HG02884 (cell line): ENCODE data around the gene CKB.
"Not testable (repeated sequence)": the region's sequence is repeated elsewhere in the genome, so short reads cannot be mapped to it uniquely, and the experiment has no call there.

Experiments
- ATAC-seq: cut with Tn5 transposase; IDR thresholded peaks from one replicate; pipeline ENCODE4 v1.9.1; 2021; ENCODE audit warnings: mild to moderate bottlenecking, moderate library complexity; ENCODE audit not compliant: unreplicated experiment

CKB gene

GRCh38 chr14:103528146-103528586, 5.5 kb upstream of the CKB start:
- ATAC-seq: no peak

DNA sequence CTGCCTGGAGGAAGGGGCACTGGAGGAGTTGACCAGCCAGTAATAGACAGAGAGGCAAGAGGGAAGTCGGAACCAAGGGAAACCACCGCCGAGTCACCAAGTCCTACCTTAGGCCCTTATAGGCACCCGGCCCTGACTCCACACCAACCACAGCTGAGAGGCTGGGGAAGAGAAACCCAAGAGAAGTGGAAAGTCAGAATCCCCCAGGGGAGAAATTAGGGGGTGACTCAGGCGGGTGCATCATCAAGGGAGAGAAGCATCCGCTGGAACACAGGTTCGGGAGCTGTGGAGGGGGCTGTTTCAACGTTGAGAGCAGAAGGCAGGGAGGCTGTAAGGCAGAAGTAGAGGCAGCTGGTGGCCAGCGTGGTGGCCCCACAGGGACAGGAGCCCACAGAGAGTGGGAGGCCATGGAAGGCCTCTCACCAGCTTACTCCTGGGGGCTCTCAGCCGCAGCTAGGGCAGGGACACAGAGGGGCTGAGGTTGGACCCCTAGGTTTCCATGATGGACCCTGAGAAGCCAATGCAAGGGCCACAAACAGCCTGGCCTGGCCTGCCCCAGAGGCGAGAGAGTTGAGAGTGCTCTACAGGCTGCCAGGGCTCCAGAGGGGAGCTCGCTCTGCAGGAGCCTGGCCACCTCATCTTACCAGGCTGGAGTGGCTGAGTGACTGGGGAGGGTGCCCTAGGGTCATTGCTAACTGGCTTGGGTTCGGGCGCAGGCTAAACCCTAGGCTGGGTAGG, 4.9 kb upstream of the CKB start:
- peak; percentile 61 for ATAC-seq

DNA sequence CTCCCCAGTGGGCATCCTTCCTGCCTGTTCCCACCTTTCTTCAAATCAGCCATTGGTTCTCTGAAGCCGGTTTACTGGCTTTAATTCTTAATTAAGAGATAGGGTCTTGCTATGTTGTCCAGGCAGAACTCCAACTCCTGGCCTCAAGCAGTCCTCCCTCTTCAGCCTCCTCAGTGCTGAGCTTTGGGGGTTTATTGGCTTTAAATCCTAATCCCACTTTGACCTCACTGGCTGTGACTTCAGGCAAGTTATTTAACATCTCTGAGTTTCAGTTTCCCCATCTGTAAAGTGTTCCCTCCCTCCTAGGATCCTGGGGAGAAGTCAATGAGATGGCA, 4.3 kb upstream of the CKB start:
- ATAC-seq: no peak

DNA sequence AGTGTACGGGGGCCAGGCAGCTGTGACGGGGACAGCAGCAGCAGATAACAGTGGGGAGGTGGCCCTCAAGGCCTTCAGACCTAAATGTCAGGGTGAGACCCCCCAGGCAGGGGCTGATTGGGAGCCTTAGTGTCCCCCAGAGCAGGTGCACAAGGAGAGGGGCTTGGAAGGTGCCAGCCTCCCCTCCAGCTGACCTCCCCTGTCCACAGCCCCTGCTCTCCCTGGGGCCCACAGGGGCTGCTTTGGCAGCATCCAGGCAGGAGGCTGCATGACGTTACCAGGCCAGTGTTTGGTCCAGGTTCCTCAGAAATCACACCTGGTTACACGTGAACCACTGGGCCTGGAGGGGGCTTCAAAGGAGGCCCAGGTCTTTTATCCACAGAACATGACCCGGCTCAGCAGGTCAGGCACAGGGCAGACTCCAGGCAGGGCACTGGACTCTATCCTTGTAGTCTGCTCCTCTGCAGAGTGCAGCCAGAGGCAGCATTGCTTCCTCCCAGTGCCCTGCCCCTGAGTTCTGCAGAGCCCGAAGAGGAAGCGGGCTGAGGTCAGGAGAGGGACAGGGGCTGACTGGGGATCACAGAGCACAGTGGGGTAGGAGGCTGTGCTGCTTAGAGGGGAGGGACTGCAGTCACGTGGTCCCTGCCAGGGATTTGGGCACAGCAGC, 3.8 kb upstream of the CKB start:
- ATAC-seq: no peak

DNA sequence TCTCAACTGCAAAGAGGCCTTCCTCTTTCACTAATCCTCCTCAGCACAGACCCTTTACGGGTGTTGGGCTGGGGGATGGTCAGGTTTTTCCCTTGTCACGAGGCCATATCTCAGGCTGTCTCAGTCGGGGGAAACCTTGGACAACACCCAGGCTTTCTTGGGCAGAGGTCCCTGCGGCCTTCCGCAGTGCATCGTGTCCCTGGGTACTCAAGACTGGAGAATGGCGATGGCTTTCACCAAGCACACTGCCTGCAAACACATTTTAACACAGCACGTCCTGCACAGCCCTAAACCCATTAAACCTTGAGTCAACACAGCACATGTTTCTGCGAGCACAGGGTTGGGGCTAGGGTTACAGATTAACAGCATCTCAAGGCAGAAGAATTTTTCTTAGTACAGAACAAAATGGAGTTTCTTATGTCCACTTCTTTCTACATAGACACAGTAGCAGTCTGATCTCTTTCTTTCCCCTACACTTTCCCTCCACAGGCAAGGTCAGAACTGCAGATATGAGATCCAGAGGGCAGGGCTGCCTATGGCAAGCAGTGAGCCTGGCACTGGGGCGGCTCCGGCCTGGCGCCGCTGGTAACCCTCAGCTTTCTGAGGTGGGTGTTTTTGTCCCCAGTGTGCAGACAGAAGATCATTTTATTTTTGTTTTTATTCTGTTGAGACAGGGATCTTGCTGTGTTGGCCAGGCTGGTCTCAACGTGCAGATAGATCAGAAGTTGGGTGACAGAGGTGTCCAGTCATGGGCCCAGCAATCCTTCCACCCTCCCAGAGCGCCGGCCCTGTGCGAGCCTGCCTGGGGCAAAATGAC, 3.0 kb upstream of the CKB start:
- not testable (repeated sequence) for ATAC-seq

- ATAC-seq: no peak
These were observed 1.6 kb upstream of the CKB start for GRCh38 chr14:103524002-103524935.

DNA sequence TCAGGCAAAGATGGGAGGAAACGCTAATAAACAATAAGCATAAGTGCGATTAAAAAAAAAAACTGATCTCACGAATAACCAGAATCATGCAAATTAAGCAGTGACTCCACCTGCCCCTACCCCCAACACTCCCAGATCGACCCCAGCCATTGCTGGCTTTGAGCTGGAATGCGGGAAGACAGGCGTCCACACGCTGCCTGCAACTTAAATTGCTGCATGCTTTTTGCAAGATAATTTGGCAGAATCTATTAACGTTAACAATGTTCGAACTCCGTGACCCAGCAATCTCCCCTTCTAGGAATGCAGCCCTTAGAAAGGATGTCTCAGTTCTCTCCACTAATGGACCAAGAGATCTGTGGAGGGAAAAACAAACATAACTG, 935 bp upstream of the CKB start:
- ATAC-seq: no peak

- no peak for ATAC-seq
These were observed 573 bp downstream of the CKB start for GRCh38 chr14:103521951-103522563.

GRCh38 chr14:103521438-103521950, 1.1 kb downstream of the CKB start:
- ATAC-seq: no peak

DNA sequence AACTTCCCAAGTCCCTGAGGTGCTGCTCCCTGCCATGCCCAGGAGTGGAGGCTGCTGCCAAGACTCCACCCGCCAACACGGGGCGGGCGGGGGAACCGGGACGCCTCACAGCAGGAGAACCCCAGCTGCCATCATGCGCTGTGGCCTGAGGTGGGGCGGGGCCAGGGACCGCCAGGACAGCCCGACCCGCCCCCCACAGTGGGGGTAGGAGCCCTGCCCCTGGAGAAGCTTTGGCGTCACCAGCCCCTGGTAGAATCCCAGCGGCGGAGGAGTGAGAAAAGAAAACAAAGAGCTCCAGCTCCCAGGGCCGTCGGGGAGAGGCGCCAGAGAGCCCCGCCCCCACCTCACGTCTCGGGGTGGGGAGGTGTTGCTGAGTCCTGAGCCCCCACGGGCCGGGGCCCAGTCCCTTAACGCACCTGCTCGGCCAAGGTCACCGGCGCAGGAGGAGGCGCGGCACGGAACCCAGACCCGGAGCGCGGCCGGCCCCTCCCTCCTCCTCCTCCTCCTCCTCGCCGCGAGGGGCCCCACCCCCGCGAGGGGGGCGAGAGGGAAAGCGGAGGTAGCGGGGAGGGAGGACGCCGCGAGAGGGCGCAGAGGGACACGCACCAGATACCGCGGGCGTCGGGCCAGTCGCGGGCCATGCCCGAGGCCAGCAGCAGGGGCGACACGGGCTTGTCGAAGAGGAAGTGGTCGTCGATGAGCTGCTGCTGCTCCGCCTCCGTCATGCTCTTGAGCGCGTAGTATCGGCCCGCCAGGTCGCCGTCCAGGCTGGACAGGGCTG, 1.8 kb downstream of the CKB start:
- no peak for ATAC-seq

DNA sequence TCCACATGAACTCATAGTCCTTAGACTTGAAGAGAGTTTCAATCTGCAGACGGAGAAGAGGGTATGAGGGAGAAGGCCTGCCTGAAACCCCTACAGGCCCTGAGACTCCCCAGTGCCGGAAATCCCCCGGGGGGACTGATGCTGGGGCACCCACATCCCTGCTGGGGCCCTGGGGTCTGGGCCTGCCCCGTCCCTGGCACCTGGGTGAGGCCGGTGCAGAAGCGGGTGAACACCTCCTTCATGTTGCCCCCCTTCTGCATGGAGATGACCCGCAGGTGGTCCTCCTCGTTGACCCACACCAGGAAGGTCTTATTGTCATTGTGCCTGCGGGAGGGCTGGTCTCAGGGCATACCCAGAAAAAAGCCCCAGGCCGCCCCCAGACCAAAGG, 2.4 kb downstream of the CKB start:
- ATAC-seq: no peak

DNA sequence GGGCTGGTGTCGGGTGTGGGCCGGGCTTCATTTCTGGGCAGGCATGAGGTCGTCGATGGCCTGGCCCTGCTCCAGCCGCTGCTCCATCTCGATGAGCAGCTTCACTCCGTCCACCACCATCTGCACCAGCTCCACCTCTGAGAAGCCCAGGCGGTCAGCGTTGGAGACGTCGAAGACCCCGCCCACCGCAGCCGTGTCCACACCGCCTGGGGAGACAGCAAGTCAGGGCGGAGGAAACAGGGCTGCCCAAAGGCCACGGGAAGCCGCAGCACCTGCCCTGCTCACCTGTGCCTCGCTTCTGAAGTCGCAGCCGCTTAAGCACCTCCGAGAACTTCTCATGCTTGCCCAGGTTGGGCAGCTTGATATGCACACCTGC, 2.8 kb downstream of the CKB start:
- no peak for ATAC-seq

DNA sequence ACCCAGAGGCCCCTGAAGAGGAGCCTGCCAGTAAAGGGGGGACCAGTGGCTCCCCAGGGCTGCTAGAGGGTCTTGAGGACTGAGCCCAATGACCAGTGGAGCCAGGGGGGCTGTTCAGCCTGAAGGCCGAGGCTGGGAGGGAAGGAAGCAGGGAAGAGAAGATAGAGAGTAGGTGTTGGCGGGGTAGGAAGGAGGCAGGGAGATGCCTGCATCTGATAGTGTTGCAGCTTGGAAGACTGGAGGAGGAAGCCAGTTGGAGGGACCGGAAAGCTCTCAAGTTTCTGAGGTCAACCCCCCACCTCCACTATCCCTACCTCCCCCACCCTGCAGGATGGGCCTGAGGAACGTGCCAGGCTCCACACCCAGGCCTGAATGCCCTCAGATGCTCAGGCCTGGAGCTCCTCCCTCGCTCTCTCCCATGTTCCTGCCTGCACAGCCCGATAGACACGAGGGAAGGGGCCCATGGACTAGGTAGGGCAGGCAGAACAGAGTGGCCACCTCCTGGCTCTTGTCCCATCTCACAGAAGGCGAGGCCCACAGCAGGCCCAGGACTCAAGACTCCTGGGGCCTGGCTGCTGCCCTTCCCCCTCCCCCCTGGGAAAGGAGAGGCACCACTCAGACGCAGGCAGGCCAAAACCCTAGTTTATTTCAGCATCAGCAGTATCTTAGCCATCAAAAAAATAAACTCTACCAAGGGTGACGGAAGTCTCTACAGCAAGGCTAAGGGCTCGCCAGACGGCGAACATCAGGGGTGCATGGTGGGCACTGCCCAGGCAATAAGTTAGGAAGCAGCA, 3.4 kb downstream of the CKB start:
- ATAC-seq: no peak

DNA sequence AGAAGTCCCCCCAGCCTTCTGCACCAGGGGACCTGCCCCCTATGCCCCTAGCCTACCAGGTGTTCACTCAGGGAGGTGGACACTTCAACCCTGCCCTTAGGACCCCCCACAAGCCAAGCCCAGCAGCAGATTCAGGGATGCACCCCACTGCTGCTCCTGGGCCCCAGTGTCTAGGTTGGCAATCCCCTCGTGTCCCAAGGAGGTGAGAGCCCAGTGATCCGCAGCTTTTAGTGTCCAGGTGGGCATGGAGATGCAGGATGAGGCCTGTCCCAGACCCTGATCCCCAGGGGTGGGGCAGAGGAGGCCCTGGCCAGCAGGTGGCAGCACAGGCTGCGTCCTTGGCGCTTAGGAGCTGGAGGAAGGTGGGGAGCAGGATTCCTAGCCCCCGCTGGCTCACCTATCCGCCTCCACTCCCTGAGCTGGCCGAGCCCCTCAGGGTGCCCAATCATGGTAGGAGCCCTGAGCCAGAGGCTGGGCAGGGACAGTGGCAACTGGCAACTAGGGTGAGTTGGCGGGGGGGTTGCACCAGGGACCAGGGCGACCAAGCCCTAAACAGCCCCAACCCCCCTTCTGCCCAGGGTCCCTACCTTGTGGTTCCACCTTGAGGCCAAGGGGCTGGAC, 4.1 kb downstream of the CKB start:
- no peak for ATAC-seq

- no peak for ATAC-seq
These were observed 4.8 kb downstream of the CKB start for GRCh38 chr14:103517721-103518421.

- ATAC-seq: no peak
These were observed 5.5 kb downstream of the CKB start for GRCh38 chr14:103517174-103517566.

DNA sequence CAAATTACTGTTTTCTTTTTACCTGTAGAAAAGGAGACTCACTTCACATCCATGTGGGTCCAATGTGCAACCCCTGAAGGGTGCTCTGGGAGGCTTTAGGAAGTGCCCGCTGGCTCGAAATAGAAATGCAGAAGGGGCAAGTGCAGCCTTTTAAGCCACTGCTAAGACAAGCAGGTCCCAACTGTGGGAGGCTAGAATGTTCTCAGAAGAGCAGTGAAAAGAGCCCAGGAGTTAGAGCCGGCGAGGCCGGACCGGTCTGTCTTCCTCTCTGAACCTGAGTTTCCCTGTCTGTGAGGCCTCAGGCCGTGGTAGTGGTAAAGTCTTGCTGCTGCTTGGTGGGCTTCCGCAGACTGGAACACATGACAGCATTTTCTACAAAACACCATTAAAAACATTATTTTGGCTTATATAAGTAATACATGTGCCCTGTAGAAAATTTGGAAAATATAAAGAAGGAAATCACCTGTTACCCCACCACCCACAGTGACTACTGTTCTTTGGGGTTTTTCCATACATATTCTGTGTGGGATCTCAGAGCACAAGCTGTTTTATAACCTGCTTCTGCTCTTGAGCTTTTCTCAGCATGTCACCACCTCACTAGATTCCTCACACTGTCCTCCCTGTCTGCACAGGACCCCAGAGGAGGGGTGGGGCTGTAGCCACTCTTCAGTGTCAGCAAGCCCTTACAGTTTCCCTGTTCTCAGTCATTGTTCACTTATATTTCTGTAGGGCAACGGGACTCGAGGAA, 6.0 kb downstream of the CKB start:
- no peak for ATAC-seq
